Spinal cord (tissue), 10 donors: ENCODE data around the gene FIGNL1. TPM values are rescaled to one million over a fixed set of nuclear protein-coding genes. Genes with fewer than 3 reads are reported as not detected.
A peak's percentile ranks its signal among the peaks of the same experiment; 100 is the strongest.

ENCODE experiments used
- DNase-seq, 6 donors: peaks; one replicate each; pipeline versions ENCODE4 v3.0.0 to v3.0.0-alpha.2; 2013 to 2015; ENCODE audit warnings: low spot score in 6 of 6, low read depth in 4 of 6
- H3K27ac ChIP-seq: one replicate; pipeline ENCODE4 v1.5.1; 2013; ENCODE audit warnings: low read depth, low read length, control low read depth
- H3K27me3 ChIP-seq: one replicate; pipeline ENCODE4 v1.6.1; 2013; ENCODE audit warnings: low read length; ENCODE audit not compliant: control insufficient read depth, insufficient read depth
- H3K36me3 ChIP-seq: one replicate; pipeline ENCODE4 v1.6.1; 2013; ENCODE audit warnings: low read length; ENCODE audit not compliant: control insufficient read depth, insufficient read depth
- H3K4me1 ChIP-seq: one replicate; pipeline ENCODE4 v1.6.1; 2013; ENCODE audit warnings: low read length; ENCODE audit not compliant: control insufficient read depth, insufficient read depth
- H3K4me3 ChIP-seq: one replicate; pipeline ENCODE4 v1.5.1; 2013; ENCODE audit warnings: low read depth, low read length, control low read depth
- H3K9me3 ChIP-seq: one replicate; pipeline ENCODE4 v1.6.1; 2013; ENCODE audit warnings: low read length; ENCODE audit not compliant: control insufficient read depth, insufficient read depth
- WGBS: methylation state at CpG from one replicate; pipeline ENCODE4 v1.1.5; 2013; ENCODE audit warnings: missing lambda C conversion rate; ENCODE audit not compliant: insufficient coverage; 5-methylcytosine and 5-hydroxymethylcytosine counted together
- polyA plus RNA-seq, 2 donors: library from polyadenylated mRNA; unstranded; fragments of 120-200 nt; gene quantifications; one replicate each; pipeline ENCODE4 v1.2.1, GENCODE V29; 2013; ENCODE audit not compliant: insufficient read length in 2 of 2
- total RNA-seq, 2 donors: library from RNA; depleted of rRNA in 1 of 2; stranded (reverse); fragments of 120-200 nt in 1 of 2; fragments of >200 nt in 1 of 2; gene quantifications; one replicate each; pipeline versions ENCODE4 v1.2.3 to v1.2.4, GENCODE V29; 2013 to 2014
- donor health status: healthy.

Gene FIGNL1
- total and polyA plus RNA-seq, 4 donors = 18.5 to 28.7 (median 21.0) TPM

DNA sequence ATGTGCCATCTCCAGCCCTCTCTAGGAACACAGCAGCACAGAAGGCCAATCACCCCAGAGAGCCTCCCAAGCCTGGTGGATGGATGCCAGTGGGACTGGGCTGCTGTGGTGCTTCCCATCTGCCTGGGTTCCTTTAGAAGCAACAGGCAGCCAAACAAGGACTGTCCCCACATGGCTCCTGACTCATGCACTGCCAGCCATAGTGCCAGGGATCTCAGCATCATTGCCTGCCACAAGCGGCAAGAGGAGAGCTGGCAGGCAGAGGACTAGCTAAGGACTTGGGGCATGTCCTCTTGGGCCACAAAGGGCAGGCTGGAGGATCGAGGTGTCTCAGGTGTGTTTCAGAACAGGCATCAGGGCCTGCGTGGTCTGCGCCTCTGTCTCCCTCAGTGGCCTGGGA, 23.4 kb upstream of the FIGNL1 start:
- Histone ChIP-seq H3K9me3 (no peaks in the 10 kb centered on the region), H3K36me3 (no peaks in the 10 kb centered on the region), H3K4me3 (no peak overlapping the region), H3K27me3 (no peaks in the 10 kb centered on the region), H3K27ac (no peak overlapping the region), H3K4me1 (peaks cover 4% of the 10 kb centered on the region)
- WGBS = 93% methylated on average over 4 of the region's 4 CpGs
- DNase-seq = no peak

DNA sequence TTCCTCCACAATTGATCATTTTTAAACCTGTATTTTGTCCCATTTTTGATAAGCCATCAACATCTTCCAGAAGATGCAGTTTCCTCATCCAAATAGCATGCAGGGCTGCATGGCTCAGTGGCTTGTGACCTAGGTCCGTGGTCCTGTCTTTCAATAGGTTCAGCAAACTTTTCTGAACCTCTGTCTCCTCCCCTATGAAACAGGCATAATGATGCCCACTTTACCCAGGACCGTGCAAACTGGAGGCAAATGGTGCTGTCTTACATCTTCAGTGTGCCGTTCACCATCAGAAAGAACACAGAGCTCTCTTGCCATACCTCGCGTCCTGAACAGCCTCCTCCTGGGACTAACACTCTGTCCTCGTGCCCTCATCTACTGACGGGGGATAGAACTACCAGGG, 22.3 kb upstream of the FIGNL1 start:
- H3K9me3 ChIP-seq = no peaks in the 10 kb centered on the region
- no peak overlapping the region for H3K4me3 ChIP-seq
- no peaks in the 10 kb centered on the region for H3K36me3 ChIP-seq
- no peak overlapping the region for H3K27ac ChIP-seq
- H3K27me3 ChIP-seq = no peaks in the 10 kb centered on the region
- H3K4me1 ChIP-seq = peaks cover 16% of the 10 kb centered on the region
- WGBS = 88% methylated on average over 7 of the region's 7 CpGs
- no peak for DNase-seq

DNA sequence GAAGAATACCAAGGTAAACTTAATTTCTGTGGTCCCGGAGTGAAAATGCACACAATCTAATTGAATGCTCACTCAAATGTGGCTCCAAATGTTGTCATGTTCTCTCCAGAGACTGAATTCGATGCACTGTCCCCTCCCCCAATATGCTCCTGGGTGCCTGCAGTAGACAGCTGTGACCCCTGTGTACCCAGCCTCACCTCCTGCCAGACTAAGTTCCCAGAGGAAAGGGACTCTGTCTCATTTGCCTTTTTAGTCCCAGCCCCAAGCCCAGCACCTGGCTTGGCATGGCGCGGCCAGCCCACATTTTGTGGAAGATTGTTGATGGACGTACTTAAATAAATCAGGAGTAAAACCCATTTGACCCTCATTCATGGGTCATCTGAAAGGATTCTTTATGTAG, 21.8 kb upstream of the FIGNL1 start:
- Histone ChIP-seq H3K4me3 (no peak overlapping the region), H3K9me3 (no peaks in the 10 kb centered on the region), H3K4me1 (peaks cover 16% of the 10 kb centered on the region), H3K36me3 (no peaks in the 10 kb centered on the region), H3K27ac (no peak overlapping the region), H3K27me3 (no peaks in the 10 kb centered on the region)
- no peak for DNase-seq
- WGBS = 67% methylated on average over 2 of the region's 5 CpGs

DNA sequence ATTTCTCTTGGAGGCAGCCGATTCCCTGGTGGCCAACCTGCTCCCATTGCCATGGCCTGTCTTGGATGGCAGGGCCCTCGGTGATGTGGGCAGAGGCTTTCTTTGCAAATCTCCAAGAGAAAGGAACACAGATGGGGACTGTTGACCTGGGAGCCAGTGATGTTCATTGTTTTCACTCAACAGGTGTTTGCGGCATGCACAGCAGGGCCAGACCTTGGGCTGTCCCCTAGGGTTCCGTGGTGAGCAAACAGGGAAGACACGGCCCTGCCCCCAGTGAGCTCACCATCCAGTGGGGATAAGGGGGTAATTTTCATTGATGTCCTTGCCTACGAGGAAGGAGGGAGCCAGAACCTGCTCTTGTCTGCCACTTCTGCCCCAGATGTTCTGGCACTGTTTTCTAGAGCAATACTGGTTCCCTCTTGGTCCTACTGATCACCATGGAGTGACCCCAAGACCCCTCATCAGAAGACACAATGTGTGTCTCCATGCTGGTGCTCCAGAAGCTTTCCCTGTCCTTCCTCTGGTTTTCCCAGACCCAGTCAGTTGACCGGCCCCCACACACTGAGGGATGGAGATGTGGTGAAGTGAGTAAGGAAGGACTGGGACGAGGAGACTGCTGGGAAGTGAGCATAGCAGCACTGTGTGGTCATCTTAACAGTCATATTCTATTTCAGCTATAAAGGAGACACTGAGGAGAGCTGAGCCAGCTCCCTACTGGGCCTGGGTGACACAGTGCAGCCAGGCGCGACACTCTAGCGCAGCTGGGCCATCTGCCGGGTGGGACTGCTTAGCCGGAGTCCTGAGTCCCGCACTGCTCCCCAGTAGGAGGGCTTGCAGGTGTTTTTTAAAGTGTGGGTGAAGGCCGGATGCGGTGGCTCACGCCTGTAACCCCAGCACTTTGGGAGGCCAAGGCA, 20.4 kb upstream of the FIGNL1 start:
- no peaks in the 10 kb centered on the region for H3K9me3 ChIP-seq
- no peak for DNase-seq
- H3K27me3 ChIP-seq = no peaks in the 10 kb centered on the region
- 80% methylated on average over 13 of the region's 17 CpGs for WGBS
- H3K36me3 ChIP-seq = no peaks in the 10 kb centered on the region
- no peak overlapping the region for H3K4me3 ChIP-seq
- H3K4me1 ChIP-seq = peaks cover 16% of the 10 kb centered on the region
- H3K27ac ChIP-seq = no peak overlapping the region

DNA sequence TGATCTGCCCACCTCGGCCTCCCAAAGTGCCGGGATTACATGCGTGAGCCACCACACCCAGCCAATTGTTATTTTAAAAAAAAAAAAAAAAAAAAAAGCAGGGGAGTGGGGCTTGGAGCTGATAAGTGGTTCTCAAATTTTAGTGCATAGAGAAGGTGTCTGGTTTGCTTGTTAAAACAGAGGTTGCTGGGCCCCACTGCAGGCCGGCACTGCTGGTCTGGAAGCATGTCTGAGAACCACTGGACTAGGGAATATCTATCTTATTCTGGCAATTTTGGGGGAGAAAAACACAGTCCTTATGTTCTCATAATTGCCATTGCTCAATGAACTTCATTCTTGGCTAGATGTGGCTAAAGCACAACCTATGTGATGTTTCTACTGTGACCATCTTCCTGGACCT, 19.0 kb upstream of the FIGNL1 start:
- Histone ChIP-seq H3K27me3 (no peaks in the 10 kb centered on the region), H3K4me3 (no peak overlapping the region), H3K36me3 (no peaks in the 10 kb centered on the region), H3K9me3 (no peaks in the 10 kb centered on the region), H3K27ac (no peak overlapping the region), H3K4me1 (peaks cover 16% of the 10 kb centered on the region)
- no peak for DNase-seq
- 100% methylated on average over 1 of the region's 4 CpGs for WGBS

DNA sequence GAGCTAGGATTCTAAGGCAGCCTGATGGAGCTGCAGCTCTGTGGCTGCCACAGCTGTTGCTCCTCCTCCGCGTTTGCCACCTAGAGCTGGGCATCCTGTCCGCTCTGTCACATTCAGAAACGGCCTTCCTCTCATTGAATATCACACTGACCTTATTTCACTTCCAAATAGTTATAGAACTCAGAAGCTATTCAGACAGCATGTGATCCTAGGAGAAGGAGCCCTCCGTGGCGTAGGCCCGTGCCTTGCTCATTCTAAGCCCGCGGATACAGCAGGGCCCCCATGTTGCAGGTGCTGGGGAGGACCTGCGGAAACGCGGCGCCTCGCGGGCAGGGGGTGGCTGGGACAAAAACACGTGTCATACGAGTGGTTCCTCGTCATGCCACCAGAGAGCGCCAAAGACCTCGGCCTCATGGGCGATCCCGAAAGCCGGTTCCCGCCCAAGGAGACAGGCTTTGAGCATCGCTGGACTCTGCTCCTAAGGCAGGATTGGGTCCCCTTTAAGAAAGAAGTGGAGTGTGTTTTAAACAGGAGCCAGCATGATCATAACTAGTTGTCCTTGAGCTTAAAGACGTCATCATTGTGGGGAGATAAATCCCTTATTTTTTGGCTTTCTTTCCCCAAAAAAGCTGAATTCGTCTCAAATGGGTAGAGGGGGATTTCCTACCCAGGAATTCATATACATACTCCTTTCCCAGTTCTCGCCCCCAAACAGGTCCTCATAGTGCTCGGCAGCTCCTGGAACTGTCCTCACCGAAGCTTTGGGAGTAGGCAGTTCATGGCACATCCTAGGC, 17.9 kb upstream of the FIGNL1 start:
- no peaks in the 10 kb centered on the region for H3K36me3 ChIP-seq

DNA sequence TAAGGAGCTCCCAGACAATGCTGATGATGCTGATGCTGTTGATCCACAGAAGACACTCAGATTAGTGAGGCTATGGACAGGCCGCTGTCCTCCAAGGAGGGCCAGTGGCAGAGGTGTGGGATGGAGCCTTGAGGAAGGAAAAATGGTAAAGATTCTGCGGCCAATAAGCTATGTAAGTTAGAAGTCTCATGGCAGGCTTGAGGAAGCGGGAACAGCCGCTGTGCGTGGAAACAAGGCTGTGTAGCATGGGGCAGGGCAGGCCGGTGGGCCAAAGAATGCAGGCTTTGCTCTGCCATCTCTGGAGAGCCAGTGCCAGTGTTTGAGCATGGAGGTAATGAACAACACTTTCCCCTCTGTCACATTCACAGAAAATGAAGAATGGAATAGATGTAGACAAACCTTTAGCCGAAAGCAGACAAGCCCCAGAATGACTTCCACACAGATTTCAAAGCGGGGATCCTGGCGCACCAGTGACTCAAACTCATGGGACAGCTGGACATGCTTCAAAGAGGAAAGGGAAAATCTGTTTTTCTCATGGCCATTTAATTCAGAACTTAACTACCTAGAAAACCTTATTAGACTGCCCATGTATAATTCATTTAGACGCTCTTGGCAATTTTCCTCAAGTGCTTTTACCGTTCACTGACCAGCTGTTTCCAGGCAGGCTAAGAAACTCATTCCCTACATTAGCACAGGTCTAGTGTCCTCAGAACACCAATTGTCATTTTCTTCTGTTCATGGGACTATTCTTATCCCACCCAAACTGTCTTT, 16.9 kb upstream of the FIGNL1 start:
- Histone ChIP-seq H3K4me1 (peaks cover 13% of the 10 kb centered on the region), H3K27me3 (no peaks in the 10 kb centered on the region), H3K9me3 (no peaks in the 10 kb centered on the region), H3K4me3 (no peak overlapping the region), H3K27ac (no peak overlapping the region), H3K36me3 (no peaks in the 10 kb centered on the region)
- WGBS = 78% methylated on average over 10 of the region's 11 CpGs
- DNase-seq = peak in 2 of 6 donors; percentile 45 to 65

More for the DNA sequence above, 17.9 kb upstream of the FIGNL1 start:
- WGBS = 6% methylated on average over 24 of the region's 30 CpGs
- DNase-seq = peak in 4 of 6 donors; percentile 52 to 94 (median 76)
- peaks cover 13% of the 10 kb centered on the region for H3K4me1 ChIP-seq
- H3K4me3 ChIP-seq = no peak overlapping the region
- H3K9me3 ChIP-seq = no peaks in the 10 kb centered on the region
- H3K27ac ChIP-seq = no peak overlapping the region
- H3K27me3 ChIP-seq = no peaks in the 10 kb centered on the region

DNA sequence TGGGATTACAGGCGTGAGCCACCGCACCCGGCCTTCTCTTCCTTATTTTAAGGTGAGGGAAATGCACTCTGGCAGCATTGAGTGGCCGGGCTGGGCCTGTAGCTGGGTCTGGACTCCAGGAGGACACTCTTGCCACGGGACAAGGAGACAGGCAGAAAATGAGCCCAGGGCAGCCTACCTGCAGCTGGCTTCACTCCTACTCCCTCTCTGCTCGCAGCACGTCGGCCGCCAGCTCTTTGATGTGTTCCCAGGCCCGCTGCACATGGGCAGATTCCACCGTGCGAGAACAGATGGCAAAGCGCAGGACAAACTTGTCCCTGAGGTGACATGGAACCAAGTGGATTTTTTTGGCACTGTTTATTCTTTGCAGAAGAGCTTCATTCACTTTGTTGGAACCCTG, 12.9 kb upstream of the FIGNL1 start:
- no peak overlapping the region for H3K27ac ChIP-seq
- H3K9me3 ChIP-seq = no peaks in the 10 kb centered on the region
- H3K36me3 ChIP-seq = no peaks in the 10 kb centered on the region
- H3K27me3 ChIP-seq = no peaks in the 10 kb centered on the region
- 94% methylated on average over 13 of the region's 13 CpGs for WGBS
- no peak for DNase-seq
- peaks cover 7% of the 10 kb centered on the region for H3K4me1 ChIP-seq
- H3K4me3 ChIP-seq = no peak overlapping the region

DNA sequence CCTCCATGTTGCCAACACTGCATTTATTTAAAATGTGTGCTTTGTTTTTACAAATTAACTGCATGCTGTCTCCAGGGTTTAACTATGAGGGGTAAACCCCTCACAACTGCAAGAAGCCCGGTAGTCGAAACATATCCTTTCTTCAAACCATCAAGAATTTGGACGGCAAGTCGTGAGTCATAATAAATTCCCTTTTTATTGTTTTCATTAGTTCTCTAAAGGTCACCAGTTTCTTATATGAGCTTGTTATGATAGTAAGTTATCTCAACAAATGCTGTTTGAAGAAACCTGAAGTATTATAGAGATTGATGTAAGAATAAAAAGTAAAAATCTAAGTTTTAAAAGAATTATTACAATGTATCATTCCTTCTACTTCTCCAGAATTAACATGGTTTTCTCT, 12.2 kb upstream of the FIGNL1 start:
- 90% methylated on average over 2 of the region's 4 CpGs for WGBS
- no peaks in the 10 kb centered on the region for H3K27me3 ChIP-seq
- no peaks in the 10 kb centered on the region for H3K36me3 ChIP-seq
- peaks cover under 1% of the 10 kb centered on the region for H3K4me1 ChIP-seq
- no peak overlapping the region for H3K4me3 ChIP-seq
- no peaks in the 10 kb centered on the region for H3K9me3 ChIP-seq
- no peak overlapping the region for H3K27ac ChIP-seq
- no peak for DNase-seq
